Activated CD8-positive, alpha-beta T cell treated with anti-CD3 and anti-CD28 coated beads for 36 hours (primary cell): ENCODE results near the gene PALLD. TPM values are rescaled to one million over a fixed set of nuclear protein-coding genes. Genes with fewer than 3 reads are reported as not detected.

Experiments
- ATAC-seq: fragments of 200-7000 bp; cut with Tn5 transposase; one replicate; pipeline ENCODE4 v1.10.0; 2021; ENCODE audit warnings: mild to moderate bottlenecking, moderate library complexity
- CTCF ChIA-PET: fragments of 350-600 bp; sonication (Branson Sonifier 250); formaldehyde crosslinking; loops from one replicate; lab custom pipeline; 2021; ENCODE audit warnings: antibody characterized with exemption; lab: Charles Lee
- POLR2A ChIA-PET: fragments of 350-600 bp; sonication (Branson Sonifier 250); formaldehyde crosslinking; loops from one replicate; lab custom pipeline; 2021; ENCODE audit warnings: antibody characterized with exemption; lab: Charles Lee
- DNase-seq: peaks from one replicate; pipeline ENCODE4 v3.0.0-alpha.2; 2020
- H3K27ac Mint-ChIP-seq: one replicate; pipeline ENCODE4 v1.8.0; 2021; ENCODE audit warnings: mild to moderate bottlenecking, mixed read lengths
- H3K27me3 Mint-ChIP-seq: one replicate; pipeline ENCODE4 v1.8.0; 2021; ENCODE audit warnings: mixed read lengths
- H3K36me3 Mint-ChIP-seq: one replicate; pipeline ENCODE4 v1.8.0; 2021; ENCODE audit warnings: low read depth, mixed read lengths
- H3K4me1 Mint-ChIP-seq: one replicate; pipeline ENCODE4 v1.8.0; 2021; ENCODE audit warnings: low read depth, mixed read lengths
- H3K4me3 Mint-ChIP-seq: one replicate; pipeline ENCODE4 v1.8.0; 2021; ENCODE audit warnings: mild to moderate bottlenecking, moderate library complexity, mixed read lengths
- H3K9me3 Mint-ChIP-seq: one replicate; pipeline ENCODE4 v1.8.0; 2021; ENCODE audit warnings: mixed read lengths
- CTCF ChIP-seq: fragments of 200-600 bp; IDR thresholded peaks from one replicate; pipeline ENCODE4 v1.8.0; 2022; ENCODE audit warnings: antibody characterized with exemption, mild to moderate bottlenecking
- intact Hi-C: fragments of 100-400 bp; cut with micrococcal nuclease; formaldehyde crosslinking; loops from one replicate; pipeline ENCODE4 v1.10.0; 2022
- total RNA-seq, 2 experiments: library from RNA; stranded (reverse); gene quantifications; one replicate each; pipeline ENCODE4 v1.2.3, GENCODE V29; 2021

Gene PALLD
- total RNA-seq, 2 experiments from 2014 or later, result 0.41 to 0.60 TPM

GRCh38 chr4:168528131-168528949 is 31.5 kb downstream of the PALLD start:
- ATAC-seq (no peak), DNase-seq (no peak)
- no peak for TF ChIP-seq CTCF
- no peak overlapping the region for H3K27ac Mint-ChIP-seq
- H3K4me3 Mint-ChIP-seq, result no peak overlapping the region
- no peaks in the 10 kb centered on the region for H3K36me3 Mint-ChIP-seq
- H3K4me1 Mint-ChIP-seq, result no peaks in the 10 kb centered on the region
- H3K27me3 Mint-ChIP-seq, result peaks cover 4% of the 10 kb centered on the region
- intact Hi-C loops, result no loop called here
- H3K9me3 Mint-ChIP-seq, result no peaks in the 10 kb centered on the region
- ChIA-PET CTCF (no interaction called here), POLR2A (no interaction called here)

DNA sequence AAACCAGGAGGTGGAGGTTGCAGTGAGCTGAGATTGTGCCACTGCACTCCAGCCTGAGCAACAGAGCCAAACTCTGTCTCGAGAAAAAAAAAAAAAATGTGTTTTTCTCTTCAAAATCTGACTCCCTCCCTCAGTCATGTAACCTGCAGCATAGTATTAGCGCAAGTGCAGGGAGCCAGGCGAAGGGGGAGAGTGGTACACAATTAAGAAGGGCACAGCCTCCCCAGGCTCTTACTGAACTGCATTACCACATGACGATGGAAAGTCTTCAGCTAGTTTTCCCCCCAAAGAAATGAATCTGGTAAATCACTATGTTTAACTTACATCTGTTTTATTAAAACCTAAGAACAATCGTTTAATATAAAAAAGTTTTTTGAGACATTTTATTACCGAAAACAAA is 32.4 kb downstream of the PALLD start:
- CTCF ChIA-PET, result no interaction called here
- no peaks in the 10 kb centered on the region for H3K36me3 Mint-ChIP-seq
- no peak for ATAC-seq
- peaks cover 4% of the 10 kb centered on the region for H3K27me3 Mint-ChIP-seq
- TF ChIP-seq CTCF, result no peak
- POLR2A ChIA-PET, result no interaction called here
- H3K9me3 Mint-ChIP-seq, result no peaks in the 10 kb centered on the region
- H3K27ac Mint-ChIP-seq, result no peak overlapping the region
- DNase-seq, result no peak
- intact Hi-C loops, result no loop called here
- no peaks in the 10 kb centered on the region for H3K4me1 Mint-ChIP-seq
- H3K4me3 Mint-ChIP-seq, result no peak overlapping the region

- intact Hi-C loops, result no loop called here
- TF ChIP-seq CTCF, result no peak
- DNase-seq (no peak), ATAC-seq (no peak)
- H3K4me3 Mint-ChIP-seq, result no peak overlapping the region
- peaks cover 4% of the 10 kb centered on the region for H3K27me3 Mint-ChIP-seq
- H3K27ac Mint-ChIP-seq, result no peak overlapping the region
- ChIA-PET POLR2A (no interaction called here), CTCF (no interaction called here)
- no peaks in the 10 kb centered on the region for H3K9me3 Mint-ChIP-seq
- H3K4me1 Mint-ChIP-seq, result no peaks in the 10 kb centered on the region
- no peaks in the 10 kb centered on the region for H3K36me3 Mint-ChIP-seq
Measured at GRCh38 chr4:168531305-168531704, 34.5 kb downstream of the PALLD start.

GRCh38 chr4:168534535-168534934 is 37.7 kb downstream of the PALLD start:
- Mint-ChIP-seq H3K27me3 (peaks cover 3% of the 10 kb centered on the region), H3K36me3 (no peaks in the 10 kb centered on the region), H3K27ac (no peak overlapping the region), H3K9me3 (no peaks in the 10 kb centered on the region), H3K4me1 (no peaks in the 10 kb centered on the region), H3K4me3 (no peak overlapping the region)
- ATAC-seq, result no peak
- TF ChIP-seq CTCF, result no peak
- intact Hi-C loops, result no loop called here
- DNase-seq, result no peak
- ChIA-PET POLR2A (no interaction called here), CTCF (no interaction called here)

GRCh38 chr4:168535689-168536088 is 38.8 kb downstream of the PALLD start:
- H3K4me3 Mint-ChIP-seq, result no peak overlapping the region
- CTCF ChIA-PET, result no interaction called here

More at GRCh38 chr4:168535689-168536088, 38.8 kb downstream of the PALLD start:
- no peak for DNase-seq
- TF ChIP-seq CTCF, result no peak
- ATAC-seq, result no peak
- Mint-ChIP-seq H3K36me3 (no peaks in the 10 kb centered on the region), H3K4me1 (no peaks in the 10 kb centered on the region), H3K27ac (no peak overlapping the region), H3K27me3 (peaks cover 4% of the 10 kb centered on the region), H3K9me3 (no peaks in the 10 kb centered on the region)
- intact Hi-C loops, result no loop called here
- POLR2A ChIA-PET, result no interaction called here
